ENCODE results near the gene TAOK3. TPM values are rescaled to one million over a fixed set of nuclear protein-coding genes. Genes with fewer than 3 reads are reported as not detected.

Gene TAOK3
- total and polyA plus RNA-seq, 2 donors (not counting 1 experiment from before 2014, with no cell fraction given) = 30.0 to 80.4 TPM

- TF ChIP-seq EZH2 (IDR thresholded peaks at IDR 0.05; ENCODE audit: borderline replicate concordance, insufficient read depth, low read depth, low read length, poor library complexity, severe bottlenecking) (no peak), CTCF (IDR thresholded peaks at IDR 0.05) (no peak)
- Mint-ChIP-seq H3K4me1 (peaks cover 54% of the 10 kb centered on the region), H3K27ac (peak overlapping the region; percentile 80), H3K4me3 (peak overlapping the region; percentile 42), H3K27me3 (no peaks in the 10 kb centered on the region), H3K9me3 (ENCODE audit: insufficient read depth) (no peaks in the 10 kb centered on the region)
- Histone ChIP-seq H3K79me2 (ENCODE audit: control insufficient read depth, insufficient read depth, low read length) (peaks cover 80% of the 10 kb centered on the region), H3K9ac (ENCODE audit: low read length) (peak overlapping the region; percentile 12), H4K20me1 (ENCODE audit: control insufficient read depth, insufficient read depth, low read length, poor library complexity, severe bottlenecking) (peaks cover 6% of the 10 kb centered on the region), H3K36me3 (replicated peaks in 1 of 2; ENCODE audit: control extremely low read depth in 1 of 2, control insufficient read depth in 1 of 2, extremely low read depth in 1 of 2, insufficient read depth in 2 of 2, low read length in 1 of 2) (peaks cover 0 to 1% of the 10 kb centered on the region in 2 experiments), H2AFZ (ENCODE audit: insufficient read depth, low read depth, low read length, poor library complexity, severe bottlenecking) (peak overlapping the region; percentile 72), H3K4me2 (replicated peaks; ENCODE audit: low read depth, low read length, poor library complexity, severe bottlenecking) (peak overlapping the region; percentile 61), H3K4me1 (ENCODE audit: control insufficient read depth in 2 of 2, insufficient read depth in 2 of 2, low read length in 2 of 2) (peaks cover 21 to 41% of the 10 kb centered on the region in 2 donors), H3K9me3 (ENCODE audit: control extremely low read depth in 1 of 3, control insufficient read depth in 2 of 3, insufficient read depth in 1 of 3, low read length in 2 of 3) (peaks cover 0 to 2% (median 0%) of the 10 kb centered on the region in 3 donors), H3K27ac (ENCODE audit: low read length in 2 of 2) (peak overlapping the region; percentile 7 to 83), H3K27me3 (replicated peaks in 1 of 4; ENCODE audit: control extremely low read depth in 1 of 4, control insufficient read depth in 3 of 4, insufficient read depth in 4 of 4, low read length in 3 of 4) (no peaks in the 10 kb centered on the region), H3K4me3 (ENCODE audit: control extremely low read depth in 1 of 5, extremely low read depth in 1 of 5, insufficient read depth in 1 of 5, low read depth in 2 of 5, low read length in 4 of 5) (peak overlapping the region in 1 of 5 experiments; percentile 33)
- WGBS (ENCODE audit: insufficient coverage) = 0% methylated on average over 1 of the region's 3 CpGs
- ATAC-seq (ENCODE audit: low read depth) (peak; percentile 91), DNase-seq (peak; percentile 70)
- intact Hi-C loops (cut with micrococcal nuclease) = loop anchor here (2.0 kb wide), 1 partner anchor 14 kb away; no protein-coding TSS in a partner anchor
- CTCF ChIA-PET = interaction anchor here (0.5 to 2.4 kb wide), 7 partner anchors 15 to 1353 kb away, joined by 3 to 11 read pairs (median 3); partner anchors contain the start of gene SUDS3
- POLR2A ChIA-PET = interaction anchor here (0.9 kb wide), 1 partner anchor 27 kb away, joined by 15 read pairs; no protein-coding TSS in a partner anchor
Observed at GRCh38 chr12:118330421-118331018, 42.2 kb downstream of the TAOK3 start.

Data from B cell (primary cell).